Endothelial cell of umbilical vein (primary cell): Measurements from ENCODE around the gene IKZF1. TPM values are rescaled to one million over a fixed set of nuclear protein-coding genes. Genes with fewer than 3 reads are reported as not detected.

Experiments
- BruUV-seq: library from RNA; stranded (reverse); fragments of 400-500 nt; replicated peaks from 2 replicates; lab custom pipeline; 2021; lab: Mats Ljungman, UMichigan
- CTCF ChIA-PET: fragments of 300-600, 350-600 bp; sonication (Branson Sonifier 250); formaldehyde crosslinking; loops from one replicate; lab custom pipeline; 2021; ENCODE audit warnings: antibody characterized with exemption, inconsistent platforms; lab: Charles Lee
- POLR2A ChIA-PET: fragments of 300-600, 350-600 bp; sonication (Branson Sonifier 250); formaldehyde crosslinking; loops from one replicate; lab custom pipeline; 2021; ENCODE audit warnings: antibody characterized with exemption, inconsistent platforms; lab: Charles Lee
- DNase-seq: peaks from one replicate; pipeline ENCODE4 v3.0.0-alpha.2; 2011; ENCODE audit warnings: low read depth, low spot score
- FAIRE-seq: peaks from 2 replicates; lab custom pipeline; 2011; peaks lifted over from hg19 to GRCh38; lab: Jason Lieb, UNC
- H2AFZ ChIP-seq: 2 replicates; pipeline ENCODE4 v1.6.0; 2012; ENCODE audit warnings: low read depth, low read length, control low read depth, inconsistent platforms
- H3K27ac ChIP-seq: 2 replicates; pipeline ENCODE4 v1.5.1; 2011; ENCODE audit warnings: low read depth, mild to moderate bottlenecking, control low read depth, low read length, moderate library complexity; ENCODE audit not compliant: insufficient read depth
- H3K27me3 ChIP-seq, 2 experiments: 2 replicates each; pipeline versions ENCODE4 v1.6.0 to v1.6.1; 2011; ENCODE audit warnings: low read length in 2 of 2, mixed read lengths in 1 of 2; ENCODE audit not compliant: control insufficient read depth in 2 of 2, insufficient read depth in 2 of 2
- H3K36me3 ChIP-seq, 2 experiments: 2 replicates in 1 of 2; 3 replicates in 1 of 2; pipeline ENCODE4 v1.5.1; 2011; ENCODE audit warnings: low read length in 2 of 2, mild to moderate bottlenecking in 1 of 2, moderate library complexity in 1 of 2; ENCODE audit not compliant: control insufficient read depth in 2 of 2, insufficient read depth in 2 of 2; ENCODE audit errors: extremely low read depth in 1 of 2
- H3K4me1 ChIP-seq: 3 replicates; pipeline ENCODE4 v1.5.1; 2011; ENCODE audit warnings: mild to moderate bottlenecking, low read length; ENCODE audit not compliant: control insufficient read depth, insufficient read depth; ENCODE audit errors: extremely low read depth
- H3K4me2 ChIP-seq: 2 replicates; pipeline ENCODE4 v1.6.1; 2011; ENCODE audit warnings: low read length, control low read depth, mixed read lengths; ENCODE audit not compliant: insufficient read depth
- H3K4me3 ChIP-seq, 3 experiments: fragments of 200-600 bp in 1 of 3; sonication (generic), shearing (Covaris generic) in 1 of 3; replicated peaks in 1 of 3; 2 replicates each; pipeline ENCODE4 v1.5.1; 2011 to 2016; ENCODE audit warnings: control low read depth in 3 of 3, low read length in 3 of 3, mild to moderate bottlenecking in 2 of 3, inconsistent platforms in 1 of 3, low read depth in 1 of 3, moderate library complexity in 1 of 3; ENCODE audit not compliant: insufficient read depth in 1 of 3
- H3K79me2 ChIP-seq: 2 replicates; pipeline ENCODE4 v1.6.0; 2012; ENCODE audit warnings: low read length, inconsistent platforms; ENCODE audit not compliant: control insufficient read depth, insufficient read depth
- H3K9ac ChIP-seq: replicated peaks from 2 replicates; pipeline ENCODE3; 2011; ENCODE audit warnings: low read length, control low read depth; ENCODE audit not compliant: insufficient read depth; ENCODE audit errors: extremely low read depth
- H3K9me1 ChIP-seq: replicated peaks from 3 replicates; pipeline ENCODE4 v1.6.0; 2011; ENCODE audit warnings: mild to moderate bottlenecking, low read length; ENCODE audit not compliant: control insufficient read depth, insufficient read depth; ENCODE audit errors: extremely low read depth
- H3K9me3 ChIP-seq: replicated peaks from 2 replicates; pipeline ENCODE4 v1.5.1; 2012; ENCODE audit warnings: low read length, inconsistent platforms; ENCODE audit not compliant: control insufficient read depth, insufficient read depth
- H4K20me1 ChIP-seq: replicated peaks from 2 replicates; pipeline ENCODE3; 2011; ENCODE audit warnings: mild to moderate bottlenecking, low read length; ENCODE audit not compliant: control insufficient read depth, insufficient read depth; ENCODE audit errors: extremely low read depth
- EZH2 ChIP-seq: IDR thresholded peaks from 2 replicates; pipeline ENCODE4 v1.6.1; 2012; ENCODE audit warnings: borderline replicate concordance, low read depth, mild to moderate bottlenecking, moderate library complexity, low read length, inconsistent platforms; ENCODE audit not compliant: severe bottlenecking
- FOS ChIP-seq: IDR thresholded peaks from 2 replicates; pipeline ENCODE4 v1.6.1; 2011; ENCODE audit warnings: mild to moderate bottlenecking, low read length, moderate library complexity, borderline replicate concordance; ENCODE audit not compliant: insufficient read depth
- GATA2 ChIP-seq: IDR thresholded peaks from 2 replicates; pipeline ENCODE4 v1.7.0; 2011; ENCODE audit warnings: low read depth, mild to moderate bottlenecking, moderate library complexity, mixed read lengths, low read length; ENCODE audit not compliant: insufficient read length, insufficient read depth
- JUN ChIP-seq: IDR thresholded peaks from 2 replicates; pipeline ENCODE4 v1.6.1; 2011; ENCODE audit warnings: borderline replicate concordance, low read depth; ENCODE audit not compliant: insufficient read length, insufficient read depth
- MYC ChIP-seq: IDR thresholded peaks from one replicate; pipeline ENCODE4 v1.6.1; 2011; ENCODE audit warnings: mild to moderate bottlenecking, low read depth, low read length
- POLR2AphosphoS5 ChIP-seq: IDR thresholded peaks from 2 replicates; pipeline ENCODE4 v1.6.1; 2012; ENCODE audit warnings: low read depth, mild to moderate bottlenecking, control low read depth, low read length, moderate library complexity; ENCODE audit not compliant: insufficient read depth
- dilution Hi-C: fragments of 300-500 bp; cut with MboI; formaldehyde crosslinking; loops from one replicate; pipeline ENCODE4 v1.15.0; 2019; ENCODE audit warnings: low sequenced_read_pairs; ENCODE audit not compliant: extremely low pct_ligation_motif_present
- intact Hi-C: fragments of 100-400 bp; cut with micrococcal nuclease; formaldehyde crosslinking; loops from one replicate; pipeline ENCODE4 v1.10.0; 2022
- polyA plus RNA-seq, 4 experiments: library from polyadenylated mRNA; depleted of rRNA in 3 of 4; stranded (reverse) in 3 of 4; unstranded in 1 of 4; fragments of >200 nt; gene quantifications; 2 replicates each; pipeline versions ENCODE4 v1.2.1 to v1.2.3, GENCODE V29; 2011 to 2012; ENCODE audit warnings: missing spikeins in 1 of 4
- total RNA-seq: library from RNA; stranded (reverse); gene quantifications from 2 replicates; pipeline ENCODE4 v1.2.3, GENCODE V29; 2021
- TF ChIP-seq, protein P1 (sequence below), 2 donors: IDR thresholded peaks; 1 replicate in 1 of 2; 2 replicates in 1 of 2; pipeline ENCODE4 v1.5.1; 2011; ENCODE audit warnings: low read length in 2 of 2, mild to moderate bottlenecking in 2 of 2, moderate library complexity in 2 of 2, control low read depth in 1 of 2, inconsistent platforms in 1 of 2, low read depth in 1 of 2; ENCODE audit not compliant: insufficient read depth in 1 of 2; ENCODE audit errors: extremely low read depth in 1 of 2

IKZF1 gene
- total and polyA plus RNA-seq, 2 donors (not counting 3 experiments of a cell fraction or from before 2014, with no cell fraction given): 0.01 to 0.20 TPM

DNA sequence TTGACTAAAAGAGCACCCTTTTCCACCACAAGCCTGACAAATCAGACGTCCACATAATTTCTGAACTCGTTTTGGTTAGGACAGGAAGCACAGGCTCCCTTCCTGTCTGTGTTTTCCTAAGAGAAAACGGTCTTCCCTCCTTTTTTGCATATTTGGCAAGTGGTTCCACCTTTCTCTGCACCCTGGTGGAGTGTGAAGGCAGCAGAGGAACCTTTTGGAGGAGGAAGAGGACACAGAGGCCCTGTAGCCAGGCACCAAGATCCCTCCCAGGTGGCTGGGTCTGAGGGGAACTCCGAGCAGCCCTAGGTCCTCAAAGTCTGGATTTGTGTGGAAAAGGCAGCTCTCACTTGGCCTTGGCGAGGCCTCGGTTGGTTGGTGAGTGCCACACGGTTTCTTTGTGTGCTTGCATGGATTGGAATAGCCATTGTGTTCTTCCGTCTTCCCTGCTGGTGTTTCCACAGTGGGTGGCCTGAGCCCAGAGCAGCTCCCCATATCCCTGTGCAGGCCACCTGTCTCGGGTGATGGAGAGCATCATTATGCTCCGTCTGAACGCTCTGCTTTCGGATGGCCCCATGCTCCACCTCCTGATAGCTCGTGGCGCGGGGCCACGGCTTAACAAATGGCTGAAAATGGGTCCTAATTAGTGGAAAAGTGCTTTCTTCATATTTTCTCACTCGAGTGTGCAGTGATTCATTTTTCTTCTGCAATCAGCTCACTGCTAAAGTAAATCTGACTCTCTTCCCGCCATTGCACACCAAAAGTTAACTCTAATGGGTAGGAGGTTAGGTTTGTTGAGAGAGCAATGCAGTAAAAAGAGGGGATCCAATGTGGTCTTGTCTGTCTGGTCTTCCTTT, 4.2 kb downstream of the IKZF1 start:
- no peak for DNase-seq
- H3K4me2 ChIP-seq: no peak overlapping the region
- no peak overlapping the region for H2AFZ ChIP-seq
- H3K79me2 ChIP-seq: no peaks in the 10 kb centered on the region
- TF ChIP-seq JUN (no peak), FOS (no peak), EZH2 (no peak), MYC (no peak), GATA2 (no peak), POLR2AphosphoS5 (no peak)
- TF ChIP-seq, protein P1, sequence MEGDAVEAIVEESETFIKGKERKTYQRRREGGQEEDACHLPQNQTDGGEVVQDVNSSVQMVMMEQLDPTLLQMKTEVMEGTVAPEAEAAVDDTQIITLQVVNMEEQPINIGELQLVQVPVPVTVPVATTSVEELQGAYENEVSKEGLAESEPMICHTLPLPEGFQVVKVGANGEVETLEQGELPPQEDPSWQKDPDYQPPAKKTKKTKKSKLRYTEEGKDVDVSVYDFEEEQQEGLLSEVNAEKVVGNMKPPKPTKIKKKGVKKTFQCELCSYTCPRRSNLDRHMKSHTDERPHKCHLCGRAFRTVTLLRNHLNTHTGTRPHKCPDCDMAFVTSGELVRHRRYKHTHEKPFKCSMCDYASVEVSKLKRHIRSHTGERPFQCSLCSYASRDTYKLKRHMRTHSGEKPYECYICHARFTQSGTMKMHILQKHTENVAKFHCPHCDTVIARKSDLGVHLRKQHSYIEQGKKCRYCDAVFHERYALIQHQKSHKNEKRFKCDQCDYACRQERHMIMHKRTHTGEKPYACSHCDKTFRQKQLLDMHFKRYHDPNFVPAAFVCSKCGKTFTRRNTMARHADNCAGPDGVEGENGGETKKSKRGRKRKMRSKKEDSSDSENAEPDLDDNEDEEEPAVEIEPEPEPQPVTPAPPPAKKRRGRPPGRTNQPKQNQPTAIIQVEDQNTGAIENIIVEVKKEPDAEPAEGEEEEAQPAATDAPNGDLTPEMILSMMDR (IDR thresholded peaks at IDR 0.05; ENCODE audit: extremely low read depth in 1 of 2, insufficient read depth in 1 of 2, low read depth in 1 of 2, low read length in 2 of 2): no peak
- H4K20me1 ChIP-seq: no peaks in the 10 kb centered on the region
- FAIRE-seq: no peak
- H3K27ac ChIP-seq: no peak overlapping the region
- no peak overlapping the region for H3K9ac ChIP-seq
- no peaks in the 10 kb centered on the region for H3K4me1 ChIP-seq
- ChIA-PET POLR2A (no interaction called here), CTCF (no interaction called here)
- no peaks in the 10 kb centered on the region for H3K36me3 ChIP-seq
- H3K4me3 ChIP-seq: no peak overlapping the region
- H3K9me1 ChIP-seq: no peaks in the 10 kb centered on the region
- no peaks in the 10 kb centered on the region for H3K9me3 ChIP-seq
- BruUV-seq: no TSS peak
- H3K27me3 ChIP-seq: peaks cover 23 to 50% of the 10 kb centered on the region in 2 experiments
- intact Hi-C loops: loop anchor here (10.0 kb wide), 1 partner anchor 56 kb away; no protein-coding TSS in a partner anchor
- dilution Hi-C loops: no loop called here
